HepG2 (cell line): ENCODE data around the gene OPN1SW. TPM values are rescaled to one million over a fixed set of nuclear protein-coding genes. Genes with fewer than 3 reads are reported as not detected.

Source experiments
- ASH2L ChIP-seq: fragments of 300-600, 200-600 bp; sonication (generic); IDR thresholded peaks from 2 replicates; pipeline ENCODE4 v1.7.0; 2017; ENCODE audit warnings: low read depth, mild to moderate bottlenecking, moderate library complexity, mixed read lengths, low read length; ENCODE audit not compliant: insufficient read length
- E2F2 ChIP-seq: sonication (generic); formaldehyde crosslinking; IDR thresholded peaks from 2 replicates; pipeline ENCODE4 v1.4.0; 2020; ENCODE audit warnings: missing genetic modification reagents, borderline replicate concordance
- E2F5 ChIP-seq: sonication (generic); formaldehyde crosslinking; conservative IDR thresholded peaks from 2 replicates; pipeline ENCODE4 v1.4.0; 2020; ENCODE audit warnings: missing genetic modification reagents
- GABPA ChIP-seq, 2 experiments: IDR thresholded peaks; 2 replicates each; pipeline ENCODE4 v1.6.1; 2011 to 2016; ENCODE audit warnings: low read depth in 2 of 2, low read length in 1 of 2, missing biosample characterization in 1 of 2, missing genetic modification characterization in 1 of 2
- HDAC2 ChIP-seq: sonication (generic); formaldehyde crosslinking; IDR thresholded peaks from 2 replicates; pipeline ENCODE4 v1.4.0; 2020; ENCODE audit warnings: missing genetic modification reagents
- HNRNPLL ChIP-seq: fragments of 200-400 bp; formaldehyde crosslinking; IDR thresholded peaks from 2 replicates; pipeline ENCODE4 v1.6.1; 2017; ENCODE audit warnings: mild to moderate bottlenecking, low read depth, low read length; ENCODE audit not compliant: poor library complexity, severe bottlenecking
- KDM5B ChIP-seq: sonication (generic); formaldehyde crosslinking; IDR thresholded peaks from 2 replicates; pipeline ENCODE4 v1.4.0; 2020; ENCODE audit warnings: missing genetic modification reagents, mild to moderate bottlenecking, borderline replicate concordance
- MED8 ChIP-seq: sonication (generic); formaldehyde crosslinking; IDR thresholded peaks from 2 replicates; pipeline ENCODE4 v1.8.1; 2023; ENCODE audit warnings: mild to moderate bottlenecking, missing genetic modification reagents; ENCODE audit not compliant: insufficient replicate concordance
- MYPOP ChIP-seq: sonication (generic); formaldehyde crosslinking; IDR thresholded peaks from 2 replicates; pipeline ENCODE4 v1.8.1; 2023; ENCODE audit warnings: mild to moderate bottlenecking, moderate library complexity, missing genetic modification reagents
- PHB2 ChIP-seq: fragments of 450-650 bp; IDR thresholded peaks from 2 replicates; pipeline ENCODE4 v1.6.1; 2018; ENCODE audit not compliant: partially characterized antibody
- PHF20 ChIP-seq: sonication (generic); formaldehyde crosslinking; IDR thresholded peaks from 2 replicates; pipeline ENCODE4 v1.5.0; 2020; ENCODE audit warnings: mild to moderate bottlenecking, missing genetic modification reagents
- PPARG ChIP-seq: conservative IDR thresholded peaks from 2 replicates; pipeline ENCODE4 v1.6.1; 2016; ENCODE audit warnings: missing biosample characterization, missing genetic modification reagents
- RORA ChIP-seq: sonication (generic); formaldehyde crosslinking; IDR thresholded peaks from 2 replicates; pipeline ENCODE4 v1.5.0; 2020; ENCODE audit warnings: mild to moderate bottlenecking, missing genetic modification reagents, moderate library complexity
- SRSF4 ChIP-seq: fragments of 200-400 bp; formaldehyde crosslinking; IDR thresholded peaks from one replicate; pipeline ENCODE4 v1.6.1; 2018; ENCODE audit warnings: mild to moderate bottlenecking, low read depth, low read length, moderate library complexity; ENCODE audit not compliant: poor library complexity, severe bottlenecking
- TAF1 ChIP-seq: sonication (generic); formaldehyde crosslinking; IDR thresholded peaks from 2 replicates; pipeline ENCODE4 v1.4.0; 2020; ENCODE audit warnings: missing genetic modification reagents
- ZNF224 ChIP-seq: sonication (generic); formaldehyde crosslinking; IDR thresholded peaks from 2 replicates; pipeline ENCODE4 v1.5.0; 2020; ENCODE audit warnings: mild to moderate bottlenecking, missing genetic modification reagents
- ZNF335 ChIP-seq: sonication (generic); formaldehyde crosslinking; IDR thresholded peaks from 2 replicates; pipeline ENCODE4 v1.4.0; 2020; ENCODE audit warnings: missing genetic modification reagents
- ZNF546 ChIP-seq: sonication (generic); formaldehyde crosslinking; conservative IDR thresholded peaks from 2 replicates; pipeline ENCODE4 v1.8.1; 2023; ENCODE audit warnings: mild to moderate bottlenecking, missing genetic modification reagents
- ZNF605 ChIP-seq: sonication (generic); formaldehyde crosslinking; IDR thresholded peaks from 2 replicates; pipeline ENCODE4 v1.8.0; 2022; ENCODE audit warnings: mild to moderate bottlenecking, missing genetic modification reagents
- ZNF768 ChIP-seq: sonication (generic); formaldehyde crosslinking; IDR thresholded peaks from 2 replicates; pipeline ENCODE4 v1.4.0; 2020; ENCODE audit warnings: missing genetic modification reagents
- ZNF83 ChIP-seq: sonication (generic); formaldehyde crosslinking; IDR thresholded peaks from 2 replicates; pipeline ENCODE4 v1.4.0; 2020; ENCODE audit warnings: missing genetic modification reagents, mild to moderate bottlenecking, borderline replicate concordance
- polyA plus RNA-seq, 8 experiments: library from polyadenylated mRNA; depleted of rRNA in 3 of 8; stranded (reverse) in 7 of 8; unstranded in 1 of 8; fragments of >200 nt; fragmentation: Illumina TruSeq in 4 of 8; extraction: Trizol in 4 of 8; gene quantifications; 2 replicates each; pipeline versions ENCODE4 v1.2.1 to v1.2.3, GENCODE V29; 2011 to 2016; ENCODE audit warnings: low read depth in 4 of 8, missing spikeins in 1 of 8, mixed read lengths in 1 of 8; ENCODE audit not compliant: insufficient read depth in 1 of 8
- total RNA-seq, 5 experiments: library from RNA; depleted of rRNA; stranded (reverse); fragments of >200 nt; fragmentation: Illumina TruSeq; extraction: Trizol; gene quantifications; 2 replicates each; pipeline ENCODE4 v1.2.3, GENCODE V29; 2016; ENCODE audit warnings: low read depth in 1 of 5
- TF ChIP-seq, protein P1 (sequence below): sonication (generic); formaldehyde crosslinking; IDR thresholded peaks from 2 replicates; pipeline ENCODE4 v1.4.0; 2020; ENCODE audit warnings: missing genetic modification reagents
- TF ChIP-seq, protein P2 (sequence below): conservative IDR thresholded peaks from 2 replicates; pipeline ENCODE4 v1.6.1; 2018; ENCODE audit warnings: missing genetic modification reagents

OPN1SW gene
- total and polyA plus RNA-seq, 2 of the 13 experiments (the other 11 are each of a cell fraction or from before 2014, with no cell fraction given): not detected

DNA sequence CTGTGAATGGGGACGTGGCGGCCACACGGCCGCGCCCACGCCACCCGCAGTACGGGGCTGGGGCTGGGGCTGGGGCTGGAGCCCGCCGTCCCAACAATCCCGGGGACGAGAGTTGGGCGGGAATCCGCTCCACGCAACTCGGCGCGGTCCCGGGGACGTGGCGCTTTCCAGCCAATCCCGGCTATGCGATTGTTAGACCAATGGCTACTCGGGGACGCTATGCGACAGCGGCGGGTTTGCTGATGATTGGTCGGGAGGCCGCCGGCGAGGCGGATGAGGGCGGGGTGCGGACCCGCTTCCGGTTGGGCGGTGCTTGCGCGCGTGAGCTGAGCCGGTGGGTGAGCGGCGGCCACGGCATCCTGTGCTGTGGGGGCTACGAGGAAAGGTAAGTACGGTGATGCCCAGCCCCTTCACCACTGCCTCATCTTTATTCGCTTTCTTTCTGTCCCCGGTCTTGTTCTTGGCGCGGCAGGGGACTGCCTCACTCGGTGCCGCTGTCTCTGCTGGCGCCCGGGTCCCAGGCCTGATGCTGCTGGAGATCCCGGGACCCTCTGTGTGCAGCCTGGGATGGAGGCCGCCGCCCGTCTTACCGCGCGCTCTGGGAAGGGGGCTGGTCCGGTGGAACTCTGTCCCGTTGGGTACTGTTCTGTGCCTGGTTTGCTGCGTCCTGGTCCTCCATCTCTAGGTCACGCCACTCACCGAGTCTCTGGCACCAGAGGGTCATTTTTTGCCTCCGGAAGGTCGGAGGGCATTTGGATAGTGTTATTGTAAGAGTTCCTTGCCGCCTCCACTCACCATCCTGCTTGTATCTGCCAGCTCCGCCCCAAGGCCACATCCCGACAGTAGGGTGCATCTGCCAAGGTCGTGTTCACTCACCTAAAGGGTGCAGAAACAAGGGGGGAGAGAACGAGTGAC lies 36.3 kb downstream of the OPN1SW start, which contains the start of gene CALU (continued):
- TF ChIP-seq KDM5B (peak; percentile 79; the same call in 1 of the 2 replicates), HDAC2 (CRISPR knock-in tag) (peak; percentile 35; the same call in 1 of the 2 replicates), ZNF768 (peak; percentile 26; the same call in 1 of the 2 replicates), SRSF4 (no peak), ZNF546 (peak; percentile 87; the same call in 1 of the 2 replicates), TAF1 (peak; percentile 93), MED8 (no peak), ZNF605 (CRISPR knock-in tag) (peak; percentile 66), ASH2L (peak; percentile 77), E2F2 (CRISPR knock-in tag) (peak; percentile 86; the same call in 1 of the 2 replicates), GABPA (IDR thresholded peaks at IDR 0.05; ENCODE audit: low read depth, low read length) (peak; percentile 89), GABPA (CRISPR knock-in tag; IDR thresholded peaks at IDR 0.05; ENCODE audit: low read depth) (peak; percentile 89), ZNF224 (CRISPR knock-in tag) (peak; percentile 53; the same call in 1 of the 2 replicates), RORA (no peak), PPARG (0 out of 2 replicates have a peak, but pooled peaks have one; percentile 30), HNRNPLL (peak; percentile 62), PHB2 (no peak), MYPOP (CRISPR knock-in tag) (peak; percentile 81), ZNF83 (CRISPR knock-in tag) (no peak), ZNF335 (CRISPR knock-in tag) (no peak), PHF20 (peak; percentile 80), E2F5 (no peak; the same call in 1 of the 2 replicates)
- TF ChIP-seq, protein P1, sequence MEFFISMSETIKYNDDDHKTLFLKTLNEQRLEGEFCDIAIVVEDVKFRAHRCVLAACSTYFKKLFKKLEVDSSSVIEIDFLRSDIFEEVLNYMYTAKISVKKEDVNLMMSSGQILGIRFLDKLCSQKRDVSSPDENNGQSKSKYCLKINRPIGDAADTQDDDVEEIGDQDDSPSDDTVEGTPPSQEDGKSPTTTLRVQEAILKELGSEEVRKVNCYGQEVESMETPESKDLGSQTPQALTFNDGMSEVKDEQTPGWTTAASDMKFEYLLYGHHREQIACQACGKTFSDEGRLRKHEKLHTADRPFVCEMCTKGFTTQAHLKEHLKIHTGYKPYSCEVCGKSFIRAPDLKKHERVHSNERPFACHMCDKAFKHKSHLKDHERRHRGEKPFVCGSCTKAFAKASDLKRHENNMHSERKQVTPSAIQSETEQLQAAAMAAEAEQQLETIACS (CRISPR knock-in tag): 0 out of 2 replicates have a peak, but pooled peaks have one; percentile 37
- TF ChIP-seq, protein P2, sequence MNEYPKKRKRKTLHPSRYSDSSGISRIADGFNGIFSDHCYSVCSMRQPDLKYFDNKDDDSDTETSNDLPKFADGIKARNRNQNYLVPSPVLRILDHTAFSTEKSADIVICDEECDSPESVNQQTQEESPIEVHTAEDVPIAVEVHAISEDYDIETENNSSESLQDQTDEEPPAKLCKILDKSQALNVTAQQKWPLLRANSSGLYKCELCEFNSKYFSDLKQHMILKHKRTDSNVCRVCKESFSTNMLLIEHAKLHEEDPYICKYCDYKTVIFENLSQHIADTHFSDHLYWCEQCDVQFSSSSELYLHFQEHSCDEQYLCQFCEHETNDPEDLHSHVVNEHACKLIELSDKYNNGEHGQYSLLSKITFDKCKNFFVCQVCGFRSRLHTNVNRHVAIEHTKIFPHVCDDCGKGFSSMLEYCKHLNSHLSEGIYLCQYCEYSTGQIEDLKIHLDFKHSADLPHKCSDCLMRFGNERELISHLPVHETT (CRISPR knock-in tag): peak; percentile 46; the same call in 1 of the 2 replicates
